Prostate gland (tissue), 2 donors: ENCODE results near the gene HOMEZ. TPM values are rescaled to one million over a fixed set of nuclear protein-coding genes. Genes with fewer than 3 reads are reported as not detected.

Experiments used
- DNase-seq: peaks from one replicate; pipeline ENCODE4 v3.0.0-alpha.2; 2019; ENCODE audit warnings: low spot score
- H3K27ac ChIP-seq, 2 donors: fragments of 200-600 bp; sonication (generic); 2 replicates each; pipeline ENCODE4 v1.5.1; 2017 to 2019
- H3K27me3 ChIP-seq: fragments of 200-600 bp; sonication (generic); replicated peaks from 2 replicates; pipeline ENCODE4 v1.5.1; 2019; ENCODE audit not compliant: insufficient read depth
- H3K36me3 ChIP-seq, 2 donors: fragments of 200-600 bp; sonication (generic); 1 replicate in 1 of 2; 2 replicates in 1 of 2; pipeline versions ENCODE4 v1.5.1 to v1.8.1; 2017 to 2019
- H3K4me1 ChIP-seq: fragments of 200-600 bp; sonication (generic); replicated peaks from 2 replicates; pipeline ENCODE4 v1.5.1; 2019
- H3K4me3 ChIP-seq, 2 donors: fragments of 200-600 bp; sonication (generic); 2 replicates each; pipeline ENCODE4 v1.5.1; 2017 to 2019
- H3K9me3 ChIP-seq: fragments of 200-600 bp; sonication (generic); 2 replicates; pipeline ENCODE4 v1.5.1; 2017
- CTCF ChIP-seq, 4 experiments: fragments of 200-600 bp in 2 of 4; fragments of 450-650 bp in 2 of 4; sonication (generic) in 2 of 4; IDR thresholded peaks; 1 replicate in 3 of 4; 2 replicates in 1 of 4; pipeline ENCODE4 v1.5.1; 2016 to 2019; ENCODE audit warnings: antibody characterized with exemption in 4 of 4, mild to moderate bottlenecking in 2 of 4, moderate library complexity in 2 of 4
- POLR2A ChIP-seq: fragments of 450-650 bp; IDR thresholded peaks from one replicate; pipeline ENCODE4 v1.6.1; 2016; ENCODE audit warnings: antibody characterized with exemption, mild to moderate bottlenecking
- POLR2AphosphoS5 ChIP-seq: sonication (generic); formaldehyde crosslinking; IDR thresholded peaks from one replicate; pipeline ENCODE4 v1.6.1; 2017; ENCODE audit warnings: antibody characterized with exemption
- WGBS: methylation state at CpG from one replicate; pipeline ENCODE4 v1.1.5; 2018; 5-methylcytosine and 5-hydroxymethylcytosine counted together
- intact Hi-C: fragments of 100-400 bp; cut with DNase I; formaldehyde crosslinking; loops from one replicate; pipeline ENCODE4 v1.14.2; 2022
- total RNA-seq, 2 donors: library from RNA; depleted of rRNA; stranded (reverse); fragments of >200 nt; gene quantifications; one replicate each; pipeline ENCODE4 v1.1.0, GENCODE V29; 2016

HOMEZ gene
- total RNA-seq, 2 donors from 2014 or later: 15.3 to 22.0 TPM

DNA sequence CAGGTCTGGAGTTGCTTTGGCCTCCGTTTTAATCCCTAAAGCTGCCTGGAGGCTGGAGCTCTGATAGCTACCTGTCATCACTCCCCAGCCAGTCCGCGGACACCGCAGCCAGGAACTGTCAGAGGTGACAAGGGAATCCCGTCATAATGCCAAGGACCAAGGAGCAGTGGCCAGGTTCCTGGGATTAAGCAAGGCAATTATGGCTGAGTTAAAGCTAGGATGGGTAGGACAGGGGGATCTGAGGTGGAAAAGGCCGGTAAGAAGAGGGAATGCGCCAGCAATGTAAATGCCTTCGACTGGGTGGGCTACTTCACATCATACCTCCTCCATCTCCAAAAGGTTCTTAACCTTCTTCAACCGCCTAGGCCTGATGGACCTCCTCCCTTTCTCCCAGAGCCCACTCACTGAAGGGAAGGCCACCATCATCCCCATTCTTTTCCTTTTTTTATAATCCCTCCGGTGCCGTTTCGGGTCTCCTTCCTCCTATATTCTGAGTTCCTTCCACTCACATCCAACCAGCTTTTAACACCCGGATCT, 14.8 kb upstream of the HOMEZ start:
- Histone ChIP-seq H3K36me3 (no peaks in the 10 kb centered on the region), H3K27me3 (no peaks in the 10 kb centered on the region), H3K27ac (peak overlapping the region; percentile 98 to 99), H3K4me1 (no peaks in the 10 kb centered on the region), H3K4me3 (peak overlapping the region; percentile 51 to 63), H3K9me3 (no peaks in the 10 kb centered on the region)
- TF ChIP-seq POLR2A (no peak), CTCF (IDR thresholded peaks at IDR 0.05) (no peak), POLR2AphosphoS5 (no peak)
- intact Hi-C loops: loop anchor here (10.0 kb wide), 1 partner anchor 176 kb away; no protein-coding TSS in a partner anchor
- WGBS: 2% methylated on average over 13 of the region's 13 CpGs
- DNase-seq: peak; percentile 62

GRCh38 chr14:23299986-23300686, 14.2 kb upstream of the HOMEZ start:
- no peaks in the 10 kb centered on the region for H3K27me3 ChIP-seq
- intact Hi-C loops: loop anchor here (10.0 kb wide), 1 partner anchor 175 kb away; no protein-coding TSS in a partner anchor
- no peaks in the 10 kb centered on the region for H3K4me1 ChIP-seq
- DNase-seq: no peak
- TF ChIP-seq CTCF (IDR thresholded peaks at IDR 0.05): no peak
- peak overlapping the region; percentile 51 to 63 for H3K4me3 ChIP-seq
- H3K9me3 ChIP-seq: no peaks in the 10 kb centered on the region
- H3K36me3 ChIP-seq: no peaks in the 10 kb centered on the region
- peak overlapping the region; percentile 98 to 99 for H3K27ac ChIP-seq
- 60% methylated on average over 10 of the region's 10 CpGs for WGBS

DNA sequence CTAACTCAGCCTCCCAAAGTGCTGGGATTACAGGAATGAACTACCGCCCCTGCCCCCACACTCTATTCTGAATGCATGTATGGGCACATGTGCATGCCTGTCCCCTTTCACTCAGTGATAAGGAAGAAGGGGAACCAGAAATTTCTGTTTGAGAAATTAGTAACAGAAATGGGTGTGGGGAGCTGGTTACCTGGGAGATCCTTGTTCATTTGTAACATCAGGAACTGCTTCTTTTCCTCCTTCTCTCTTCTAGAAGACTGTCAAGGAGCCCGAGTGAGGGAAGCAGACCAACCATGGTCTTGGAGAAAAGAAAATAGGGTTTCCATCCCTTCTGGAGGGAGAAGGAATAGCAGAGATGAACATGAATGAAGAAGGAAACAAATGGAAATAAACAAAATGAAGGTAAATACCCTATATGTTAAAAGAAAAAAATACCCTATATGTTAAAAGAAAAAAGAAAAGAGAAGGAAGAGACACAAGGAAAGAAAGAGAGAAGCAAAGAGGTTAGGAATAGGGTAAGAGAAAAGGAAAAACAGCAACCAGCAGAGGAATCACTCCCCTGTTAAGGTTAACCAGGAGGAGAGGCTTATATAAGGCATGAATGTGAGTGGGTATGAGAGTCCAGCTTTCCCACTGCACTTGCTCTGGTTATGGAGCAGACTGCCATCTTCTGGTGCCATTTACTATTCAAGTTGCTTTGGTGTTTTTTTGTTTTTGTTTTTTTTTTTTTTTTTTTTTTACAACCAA, 13.5 kb upstream of the HOMEZ start:
- Histone ChIP-seq H3K4me1 (no peaks in the 10 kb centered on the region), H3K9me3 (no peaks in the 10 kb centered on the region), H3K4me3 (no peak overlapping the region), H3K36me3 (no peaks in the 10 kb centered on the region), H3K27ac (peak overlapping the region in 1 of 2 donors; percentile 2), H3K27me3 (no peaks in the 10 kb centered on the region)
- intact Hi-C loops: no loop called here
- no peak for DNase-seq
- no peak for TF ChIP-seq POLR2A
- TF ChIP-seq POLR2AphosphoS5: no peak
- TF ChIP-seq CTCF (IDR thresholded peaks at IDR 0.05): no peak
- 59% methylated on average over 2 of the region's 2 CpGs for WGBS

- Histone ChIP-seq H3K27ac (no peak overlapping the region), H3K36me3 (no peaks in the 10 kb centered on the region), H3K4me1 (no peaks in the 10 kb centered on the region), H3K9me3 (no peaks in the 10 kb centered on the region), H3K4me3 (no peak overlapping the region), H3K27me3 (no peaks in the 10 kb centered on the region)
- no peak for TF ChIP-seq POLR2A
- no peak for TF ChIP-seq CTCF (IDR thresholded peaks at IDR 0.05)
- no peak for TF ChIP-seq POLR2AphosphoS5
- intact Hi-C loops: no loop called here
- DNase-seq: no peak
- 74% methylated on average over 7 of the region's 7 CpGs for WGBS
Observed at GRCh38 chr14:23297611-23298277, 11.8 kb upstream of the HOMEZ start.
